Erythroblast (primary cell): ENCODE measurements around the gene C14orf132.

ENCODE experiments used
- GATA1 ChIP-seq: IDR thresholded peaks from 2 replicates; pipeline ENCODE4 v1.6.1; 2011; ENCODE audit warnings: low read depth, mild to moderate bottlenecking, control low read depth, low read length, moderate library complexity
- POLR2A ChIP-seq: IDR thresholded peaks from 2 replicates; pipeline ENCODE4 v1.6.1; 2011; ENCODE audit warnings: mild to moderate bottlenecking, low read length

GRCh38 chr14:96002498-96002884, 36.7 kb upstream of the C14orf132 start:
- TF ChIP-seq POLR2A (no peak), GATA1 (no peak)
